IMR-90 (cell line): ENCODE measurements around the gene TENT4B. TPM values are rescaled to one million over a fixed set of nuclear protein-coding genes. Genes with fewer than 3 reads are reported as not detected.
A peak's percentile ranks its signal among the peaks of the same experiment; 100 is the strongest.

Experiments
- ATAC-seq: fragments of 200-7000 bp; cut with Tn5 transposase; 2 replicates; pipeline ENCODE4 v1.9.1; 2020; ENCODE audit warnings: low read depth, mild to moderate bottlenecking, moderate library complexity
- Bru-seq: library from RNA; stranded (reverse); fragments of 400-500 nt; gene quantifications from one replicate; lab custom pipeline; 2021; lab: Mats Ljungman, UMichigan
- BruChase-seq, 2 experiments: library from RNA; stranded (reverse); fragments of 400-500 nt; gene quantifications; one replicate each; lab custom pipeline; 2021; lab: Mats Ljungman, UMichigan
- BruUV-seq: library from RNA; stranded (reverse); fragments of 400-500 nt; replicated peaks from 2 replicates; lab custom pipeline; 2021; lab: Mats Ljungman, UMichigan
- CTCF ChIA-PET: fragments of 300-600 bp; formaldehyde crosslinking; extraction: SDS; loops from one replicate; lab custom pipeline; 2021; ENCODE audit warnings: antibody characterized with exemption; lab: Yijun Ruan, JAX
- POLR2A ChIA-PET: fragments of 300-600 bp; sonication (Branson Sonifier 250); formaldehyde crosslinking; loops from one replicate; lab custom pipeline; 2022; ENCODE audit warnings: antibody characterized with exemption; ENCODE audit not compliant: unreplicated experiment; lab: Charles Lee
- DNase-seq: peaks from one replicate; pipeline ENCODE4 v3.0.0; 2013
- H2AFZ ChIP-seq: replicated peaks from 2 replicates; pipeline ENCODE3; 2013; ENCODE audit warnings: low read length, mild to moderate bottlenecking; ENCODE audit not compliant: poor library complexity
- H2AK5ac ChIP-seq: 2 replicates; pipeline ENCODE4 v1.6.1; 2013; ENCODE audit warnings: low read depth, low read length, inconsistent platforms
- H2AK9ac ChIP-seq: replicated peaks from 2 replicates; pipeline ENCODE3; 2013; ENCODE audit warnings: mild to moderate bottlenecking, low read depth, low read length, moderate library complexity; ENCODE audit not compliant: poor library complexity
- H2BK120ac ChIP-seq: 2 replicates; pipeline ENCODE4 v1.6.1; 2013; ENCODE audit warnings: low read depth, low read length, inconsistent platforms
- H2BK15ac ChIP-seq: 3 replicates; pipeline ENCODE4 v1.6.1; 2013; ENCODE audit warnings: low read depth, low read length, inconsistent platforms
- H2BK20ac ChIP-seq: 2 replicates; pipeline ENCODE4 v1.6.1; 2013; ENCODE audit warnings: low read depth, mild to moderate bottlenecking, inconsistent platforms, low read length, moderate library complexity
- H2BK5ac ChIP-seq: 2 replicates; pipeline ENCODE4 v1.6.1; 2013; ENCODE audit warnings: mild to moderate bottlenecking, low read depth, low read length, inconsistent platforms; ENCODE audit not compliant: poor library complexity, severe bottlenecking
- H3K14ac ChIP-seq: replicated peaks from 2 replicates; pipeline ENCODE4 v1.6.1; 2013; ENCODE audit warnings: low read depth, low read length, inconsistent platforms
- H3K18ac ChIP-seq: 2 replicates; pipeline ENCODE4 v1.6.1; 2013; ENCODE audit warnings: low read depth, low read length, control low read depth
- H3K23ac ChIP-seq: 2 replicates; pipeline ENCODE4 v1.6.1; 2013; ENCODE audit warnings: low read depth, low read length, inconsistent platforms
- H3K27ac ChIP-seq: 2 replicates; pipeline ENCODE4 v1.5.1; 2013; ENCODE audit warnings: mild to moderate bottlenecking, control low read depth, low read length; ENCODE audit not compliant: insufficient read depth
- H3K27me3 ChIP-seq: 2 replicates; pipeline ENCODE4 v1.6.1; 2013; ENCODE audit warnings: low read length; ENCODE audit not compliant: control insufficient read depth, insufficient read depth
- H3K36me3 ChIP-seq: 2 replicates; pipeline ENCODE4 v1.6.1; 2013; ENCODE audit warnings: low read length, mixed read lengths; ENCODE audit not compliant: control insufficient read depth, insufficient read depth
- H3K4ac ChIP-seq: 2 replicates; pipeline ENCODE4 v1.6.1; 2013; ENCODE audit warnings: low read depth, low read length, inconsistent platforms
- H3K4me1 ChIP-seq: 2 replicates; pipeline ENCODE4 v1.6.1; 2013; ENCODE audit warnings: low read length, mixed read lengths; ENCODE audit not compliant: control insufficient read depth, insufficient read depth
- H3K4me2 ChIP-seq: 2 replicates; pipeline ENCODE4 v1.6.1; 2013; ENCODE audit warnings: low read depth, mild to moderate bottlenecking, control low read depth, low read length, moderate library complexity
- H3K4me3 ChIP-seq: 2 replicates; pipeline ENCODE4 v1.5.1; 2013; ENCODE audit warnings: low read depth, mild to moderate bottlenecking, control low read depth, low read length, moderate library complexity; ENCODE audit not compliant: insufficient read depth
- H3K56ac ChIP-seq: 2 replicates; pipeline ENCODE4 v1.6.1; 2013; ENCODE audit warnings: low read length, inconsistent platforms; ENCODE audit not compliant: insufficient read depth; ENCODE audit errors: extremely low read depth
- H3K79me1 ChIP-seq, 2 experiments: 2 replicates each; pipeline ENCODE4 v1.6.1; 2013; ENCODE audit warnings: low read length in 2 of 2, inconsistent platforms in 1 of 2, low read depth in 1 of 2
- H3K9ac ChIP-seq: 2 replicates; pipeline ENCODE4 v1.6.1; 2013; ENCODE audit warnings: low read depth, low read length, control low read depth
- H3K9me1 ChIP-seq: 2 replicates; pipeline ENCODE4 v1.6.1; 2013; ENCODE audit warnings: low read length, inconsistent platforms; ENCODE audit not compliant: insufficient read depth
- H3K9me3 ChIP-seq: 2 replicates; pipeline ENCODE4 v1.6.1; 2013; ENCODE audit warnings: low read length; ENCODE audit not compliant: control insufficient read depth, insufficient read depth
- H4K20me1 ChIP-seq: 2 replicates; pipeline ENCODE4 v1.6.1; 2013; ENCODE audit warnings: low read length, inconsistent platforms; ENCODE audit not compliant: insufficient read depth
- H4K5ac ChIP-seq: 2 replicates; pipeline ENCODE4 v1.6.1; 2013; ENCODE audit warnings: mild to moderate bottlenecking, low read depth, low read length, control low read depth
- H4K8ac ChIP-seq, 2 experiments: 2 replicates each; pipeline ENCODE4 v1.6.1; 2013; ENCODE audit warnings: low read depth in 2 of 2, low read length in 2 of 2, control low read depth in 1 of 2, inconsistent platforms in 1 of 2
- H4K91ac ChIP-seq: 2 replicates; pipeline ENCODE4 v1.6.1; 2013; ENCODE audit warnings: low read depth, low read length, inconsistent platforms; ENCODE audit not compliant: insufficient read depth
- BHLHE40 ChIP-seq: fragments of 150-350 bp; IDR thresholded peaks from 2 replicates; pipeline ENCODE4 v1.6.1; 2016; ENCODE audit warnings: mild to moderate bottlenecking, low read depth, low read length
- CEBPB ChIP-seq: IDR thresholded peaks from 2 replicates; pipeline ENCODE4 v1.6.1; 2012; ENCODE audit warnings: low read depth, low read length, improper control_type of control experiment
- CHD1 ChIP-seq: IDR thresholded peaks from 2 replicates; pipeline ENCODE4 v1.6.1; 2012; ENCODE audit warnings: low read depth, low read length, improper control_type of control experiment
- FOS ChIP-seq: fragments of 150-350 bp; IDR thresholded peaks from 2 replicates; pipeline ENCODE4 v1.6.1; 2016; ENCODE audit warnings: low read depth, low read length
- MAFK ChIP-seq: IDR thresholded peaks from 2 replicates; pipeline ENCODE4 v1.6.1; 2012; ENCODE audit warnings: low read depth, low read length, improper control_type of control experiment
- MXI1 ChIP-seq: IDR thresholded peaks from 2 replicates; pipeline ENCODE4 v1.6.1; 2012; ENCODE audit warnings: low read depth, mild to moderate bottlenecking, low read length, moderate library complexity, borderline replicate concordance
- NFE2L2 ChIP-seq: fragments of 150-350 bp; IDR thresholded peaks from 2 replicates; pipeline ENCODE4 v1.6.1; 2016; ENCODE audit warnings: low read depth, mild to moderate bottlenecking, low read length
- POLR2A ChIP-seq: IDR thresholded peaks from 2 replicates; pipeline ENCODE4 v1.6.1; 2012; ENCODE audit warnings: mild to moderate bottlenecking, low read depth, low read length
- RAD21 ChIP-seq: IDR thresholded peaks from 2 replicates; pipeline ENCODE4 v1.6.1; 2012; ENCODE audit warnings: low read length, improper control_type of control experiment
- RFX5 ChIP-seq: IDR thresholded peaks from 2 replicates; pipeline ENCODE4 v1.8.0; 2012; ENCODE audit warnings: low read depth, mild to moderate bottlenecking, low read length, moderate library complexity
- SMC3 ChIP-seq: fragments of 150-350 bp; IDR thresholded peaks from 2 replicates; pipeline ENCODE4 v1.6.1; 2016; ENCODE audit warnings: low read depth, mild to moderate bottlenecking, antibody characterized with exemption, low read length, moderate library complexity
- WGBS, 2 experiments: methylation state at CpG; one replicate each; pipeline versions ENCODE4 v1.1.5 to v1.1.7; 2013; ENCODE audit warnings: missing lambda C conversion rate in 2 of 2; ENCODE audit not compliant: insufficient read length in 1 of 2; ENCODE audit errors: extremely low coverage in 2 of 2; 5-methylcytosine and 5-hydroxymethylcytosine counted together
- dilution Hi-C: fragments of 300-500 bp; cut with HindIII; formaldehyde crosslinking; loops from one replicate; pipeline ENCODE4 v1.14.3; 2018; ENCODE audit warnings: low sequenced_read_pairs; ENCODE audit not compliant: unreplicated experiment
- in situ Hi-C: fragments of 300-500 bp; cut with MboI; formaldehyde crosslinking; loops from 3 replicates; pipeline ENCODE4 v1.14.3; 2019; ENCODE audit warnings: low sequenced_read_pairs, inconsistent platforms, mixed read lengths
- intact Hi-C: fragments of 100-400 bp; cut with micrococcal nuclease; formaldehyde crosslinking; loops from 2 replicates; pipeline ENCODE4 v1.10.0; 2022
- long read RNA-seq: library from polyadenylated mRNA; unstranded; transcript quantifications from one replicate; pipeline ENCODE4 v2.0.0, GENCODE V29; 2021; ENCODE audit not compliant: unreplicated experiment
- polyA plus RNA-seq, 3 experiments: library from polyadenylated mRNA; depleted of rRNA; stranded (reverse); fragments of >200 nt; gene quantifications; 2 replicates each; pipeline ENCODE4 v1.2.3, GENCODE V29; 2012; ENCODE audit warnings: low replicate concordance in 1 of 3
- total RNA-seq: library from RNA; depleted of rRNA; stranded (reverse); fragments of >200 nt; gene quantifications from 2 replicates; pipeline ENCODE4 v1.2.3, GENCODE V29; 2012; rRNA removed
- TF ChIP-seq, protein P1 (sequence below): conservative IDR thresholded peaks from 2 replicates; pipeline ENCODE4 v1.5.1; 2012; ENCODE audit warnings: mild to moderate bottlenecking, low read depth, low read length, improper control_type of control experiment
- TF ChIP-seq, protein P2 (sequence below): fragments of 150-350 bp; IDR thresholded peaks from 2 replicates; pipeline ENCODE4 v1.6.1; 2016; ENCODE audit warnings: low read depth, mild to moderate bottlenecking, low read length, moderate library complexity, borderline replicate concordance

Gene TENT4B
- 7.0 and 12.5 TPM in 2 replicates for total RNA-seq
- 4.1 and 5.2 TPM in 2 replicates for polyA plus RNA-seq (2012; rRNA removed)
- 1.2 and 1.5 TPM in 2 replicates for polyA plus RNA-seq (2012; cell fraction: cytosol; rRNA removed)
- polyA plus RNA-seq (2012; cell fraction: nucleus; rRNA removed; ENCODE audit: low replicate concordance), result 2.3 and 7.6 TPM in 2 replicates
- Bru-seq, nascent RNA, result percentile 76 among the genes with signal in this experiment
- BruChase-seq, experiment 1, labeled RNA remaining after a 6-hour chase, result percentile 87 among the genes with signal in this experiment
- percentile 78 among the genes with signal in this experiment for BruChase-seq, experiment 2, labeled RNA remaining after a 2-hour chase
- long read RNA-seq, full-length matches to known transcripts, result 2 of 12 reads
- long read RNA-seq, partial matches to known transcripts, result 9 of 12 reads
- long read RNA-seq, other reads (novel, unspliced or antisense), result 1 of 12 reads

- H2BK15ac ChIP-seq, result peak within 1 kb of the TSS; percentile 77; the same call in 1 of the 3 replicates
- H3K4me1 ChIP-seq, result peaks cover 5% of the 10 kb centered on the region
- H3K4me2 ChIP-seq, result peak within 1 kb of the TSS; percentile 94
- H3K14ac ChIP-seq, result peak within 1 kb of the TSS; percentile 91
- peak within 1 kb of the TSS; percentile 97 for H3K9ac ChIP-seq
- no peaks in the 10 kb centered on the region for H3K9me3 ChIP-seq
- H3K9me1 ChIP-seq, result peaks cover 9% of the 10 kb centered on the region; the same call in 1 of the 2 replicates
- dilution Hi-C loops, result no loop called here
- whole genome bisulfite sequencing, 2 experiments, result 0% methylated on average over 20 of the region's 114 CpGs; no CpG with 5 or more reads in 1 of the 2 experiments
- H3K56ac ChIP-seq, result peak within 1 kb of the TSS; percentile 66
- ChIA-PET CTCF (no interaction called here), POLR2A (no interaction called here)
- H3K27ac ChIP-seq, result peak within 1 kb of the TSS; percentile 98
- ATAC-seq, result peak; percentile 90
- 0 out of 2 replicates have a peak within 1 kb of the TSS, but pooled peaks have one; percentile 56 for H2AK5ac ChIP-seq
- no peaks in the 10 kb centered on the region for H3K27me3 ChIP-seq
- no peaks in the 10 kb centered on the region for H3K36me3 ChIP-seq
- H2AFZ ChIP-seq, result peak within 1 kb of the TSS; percentile 100
- peak within 1 kb of the TSS; percentile 96; the same call in 1 of the 2 replicates for H3K18ac ChIP-seq
- peak within 1 kb of the TSS; percentile 97 for H3K4me3 ChIP-seq
- H4K5ac ChIP-seq, result peak within 1 kb of the TSS; percentile 96
- in situ Hi-C loops, result no loop called here
- intact Hi-C loops, result loop anchor here (1.0 to 10.0 kb wide), 3 partner anchors 57 to 592 kb away; partner anchors contain the start of gene CYLD
- peak; percentile 66 for DNase-seq
- no peak within 1 kb of the TSS for H2BK20ac ChIP-seq
- H3K79me1 ChIP-seq, result peaks cover 2 to 34% of the 10 kb centered on the region in 2 experiments; a peak in 3 of 4 replicates
- peak within 1 kb of the TSS; percentile 96 for H4K91ac ChIP-seq
- peak within 1 kb of the TSS; percentile 96 for H2BK120ac ChIP-seq
- peak within 1 kb of the TSS; percentile 98 for H2BK5ac ChIP-seq
- H2AK9ac ChIP-seq, result peak within 1 kb of the TSS; percentile 83
- peak within 1 kb of the TSS; percentile 79; the same call in 1 of the 2 replicates for H3K23ac ChIP-seq
- H4K20me1 ChIP-seq, result peaks cover 39% of the 10 kb centered on the region
- BruUV-seq, result no TSS peak
- peak within 1 kb of the TSS; percentile 66 to 98; a peak in 3 of 4 replicates for H4K8ac ChIP-seq
- H3K4ac ChIP-seq, result peak within 1 kb of the TSS; percentile 94
- TF ChIP-seq RAD21 (no peak), NFE2L2 (no peak), FOS (no peak), SMC3 (no peak), RFX5 (no peak), MXI1 (peak; percentile 80; the same call in 1 of the 2 replicates), MAFK (no peak), CHD1 (no peak), BHLHE40 (no peak), CEBPB (peak; percentile 73), POLR2A (peak; percentile 85)
- TF ChIP-seq, protein P1, sequence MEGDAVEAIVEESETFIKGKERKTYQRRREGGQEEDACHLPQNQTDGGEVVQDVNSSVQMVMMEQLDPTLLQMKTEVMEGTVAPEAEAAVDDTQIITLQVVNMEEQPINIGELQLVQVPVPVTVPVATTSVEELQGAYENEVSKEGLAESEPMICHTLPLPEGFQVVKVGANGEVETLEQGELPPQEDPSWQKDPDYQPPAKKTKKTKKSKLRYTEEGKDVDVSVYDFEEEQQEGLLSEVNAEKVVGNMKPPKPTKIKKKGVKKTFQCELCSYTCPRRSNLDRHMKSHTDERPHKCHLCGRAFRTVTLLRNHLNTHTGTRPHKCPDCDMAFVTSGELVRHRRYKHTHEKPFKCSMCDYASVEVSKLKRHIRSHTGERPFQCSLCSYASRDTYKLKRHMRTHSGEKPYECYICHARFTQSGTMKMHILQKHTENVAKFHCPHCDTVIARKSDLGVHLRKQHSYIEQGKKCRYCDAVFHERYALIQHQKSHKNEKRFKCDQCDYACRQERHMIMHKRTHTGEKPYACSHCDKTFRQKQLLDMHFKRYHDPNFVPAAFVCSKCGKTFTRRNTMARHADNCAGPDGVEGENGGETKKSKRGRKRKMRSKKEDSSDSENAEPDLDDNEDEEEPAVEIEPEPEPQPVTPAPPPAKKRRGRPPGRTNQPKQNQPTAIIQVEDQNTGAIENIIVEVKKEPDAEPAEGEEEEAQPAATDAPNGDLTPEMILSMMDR, result no peak
- TF ChIP-seq, protein P2, sequence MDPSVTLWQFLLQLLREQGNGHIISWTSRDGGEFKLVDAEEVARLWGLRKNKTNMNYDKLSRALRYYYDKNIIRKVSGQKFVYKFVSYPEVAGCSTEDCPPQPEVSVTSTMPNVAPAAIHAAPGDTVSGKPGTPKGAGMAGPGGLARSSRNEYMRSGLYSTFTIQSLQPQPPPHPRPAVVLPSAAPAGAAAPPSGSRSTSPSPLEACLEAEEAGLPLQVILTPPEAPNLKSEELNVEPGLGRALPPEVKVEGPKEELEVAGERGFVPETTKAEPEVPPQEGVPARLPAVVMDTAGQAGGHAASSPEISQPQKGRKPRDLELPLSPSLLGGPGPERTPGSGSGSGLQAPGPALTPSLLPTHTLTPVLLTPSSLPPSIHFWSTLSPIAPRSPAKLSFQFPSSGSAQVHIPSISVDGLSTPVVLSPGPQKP, result no peak
Observed at GRCh38 chr16:50152807-50153595, at the start of gene TENT4B. TENT4B (plus strand) TSS chr16:50153306; CDS start chr16:50153622, 316 bp downstream.
